Ectodermal cell (in vitro differentiated cells): ENCODE measurements around the gene IQUB.
A peak's percentile ranks its signal among the peaks of the same experiment; 100 is the strongest.
"Not testable (repeated sequence)": the region's sequence is repeated elsewhere in the genome, so short reads cannot be mapped to it uniquely, and the experiment has no call there.

Experiments
- H3K27ac ChIP-seq: 2 replicates; pipeline ENCODE4 v1.7.0; 2013; ENCODE audit warnings: mild to moderate bottlenecking, low read depth, low read length; ENCODE audit not compliant: insufficient read depth, poor library complexity, severe bottlenecking
- H3K27me3 ChIP-seq: 2 replicates; pipeline ENCODE4 v1.7.0; 2013; ENCODE audit warnings: mild to moderate bottlenecking, low read length; ENCODE audit not compliant: insufficient read depth, control insufficient read depth, poor library complexity, severe bottlenecking
- H3K36me3 ChIP-seq: one replicate; pipeline ENCODE4 v1.7.0; 2013; ENCODE audit warnings: low read length; ENCODE audit not compliant: control insufficient read depth, insufficient read depth
- H3K4me1 ChIP-seq: one replicate; pipeline ENCODE4 v1.7.0; 2013; ENCODE audit warnings: low read length; ENCODE audit not compliant: control insufficient read depth, insufficient read depth
- H3K4me3 ChIP-seq: 2 replicates; pipeline ENCODE4 v1.7.0; 2013; ENCODE audit warnings: low read depth, low read length, control low read depth; ENCODE audit not compliant: insufficient read depth
- H3K9me3 ChIP-seq: 2 replicates; pipeline ENCODE4 v1.7.0; 2013; ENCODE audit warnings: mild to moderate bottlenecking, low read length, moderate library complexity; ENCODE audit not compliant: control insufficient read depth
- WGBS, 2 experiments: methylation state at CpG; one replicate each; pipeline ENCODE4 v1.1.7; 2013; ENCODE audit warnings: missing lambda C conversion rate in 2 of 2; 5-methylcytosine and 5-hydroxymethylcytosine counted together

The IQUB gene

DNA sequence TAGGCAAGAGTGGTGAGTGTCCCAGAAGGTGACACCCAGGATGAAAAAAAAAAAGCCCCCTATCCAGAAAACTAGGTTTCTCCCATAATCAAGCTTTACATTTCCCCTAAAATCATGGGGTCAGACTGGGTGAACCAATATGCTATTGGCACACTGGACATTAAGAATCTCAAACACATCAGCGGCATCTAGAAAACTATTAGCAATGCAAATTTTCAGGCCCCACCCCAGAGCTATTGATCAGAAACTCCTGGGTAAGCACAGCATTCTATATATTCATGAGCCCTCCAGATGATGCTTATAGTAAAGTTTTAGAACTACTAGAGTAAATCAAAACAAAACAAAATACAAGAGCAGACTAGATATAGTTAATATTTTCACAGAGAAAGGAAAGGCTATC lies 36.4 kb downstream of the IQUB start:
- H3K27ac ChIP-seq: no peak overlapping the region
- H3K4me3 ChIP-seq: no peak overlapping the region
- 73 to 80% methylated on average over 1 of the region's 1 CpG for WGBS, 2 experiments
- peaks cover 10% of the 10 kb centered on the region for H3K4me1 ChIP-seq
- H3K27me3 ChIP-seq: no peaks in the 10 kb centered on the region
- no peaks in the 10 kb centered on the region for H3K36me3 ChIP-seq
- H3K9me3 ChIP-seq: no peaks in the 10 kb centered on the region

DNA sequence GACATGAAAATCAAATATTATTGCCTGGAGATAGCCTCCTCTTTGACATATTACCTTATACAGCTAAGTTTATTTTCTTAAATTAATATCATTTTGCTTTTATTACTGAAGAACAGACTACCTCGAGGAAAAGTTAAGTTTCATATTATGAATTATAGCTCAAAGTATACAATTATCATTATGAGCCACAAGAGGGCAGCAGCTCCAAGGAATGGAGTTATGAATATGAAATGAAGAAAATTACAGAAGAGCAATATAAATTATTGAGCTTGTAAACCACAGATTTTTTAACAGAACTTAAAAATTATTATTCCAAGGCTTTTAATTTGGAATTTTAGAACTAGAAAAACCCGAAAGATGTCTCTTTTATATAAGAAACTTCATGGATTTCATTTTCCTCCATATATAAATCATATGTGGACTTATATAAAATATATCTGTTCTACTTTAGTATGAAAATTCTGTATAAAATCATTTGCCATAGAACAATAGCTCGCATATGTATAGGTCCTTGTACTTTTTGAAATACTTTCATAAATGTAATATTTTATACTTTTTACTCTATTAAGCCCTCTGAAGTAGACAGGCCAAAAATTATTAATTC lies 40.1 kb downstream of the IQUB start:
- H3K27me3 ChIP-seq: no peaks in the 10 kb centered on the region
- H3K36me3 ChIP-seq: no peaks in the 10 kb centered on the region
- H3K4me3 ChIP-seq: no peak overlapping the region
- H3K4me1 ChIP-seq: no peaks in the 10 kb centered on the region
- H3K27ac ChIP-seq: no peak overlapping the region
- no CpG with 5 or more reads among the region's 3 CpGs for WGBS, 2 experiments
- no peaks in the 10 kb centered on the region for H3K9me3 ChIP-seq

DNA sequence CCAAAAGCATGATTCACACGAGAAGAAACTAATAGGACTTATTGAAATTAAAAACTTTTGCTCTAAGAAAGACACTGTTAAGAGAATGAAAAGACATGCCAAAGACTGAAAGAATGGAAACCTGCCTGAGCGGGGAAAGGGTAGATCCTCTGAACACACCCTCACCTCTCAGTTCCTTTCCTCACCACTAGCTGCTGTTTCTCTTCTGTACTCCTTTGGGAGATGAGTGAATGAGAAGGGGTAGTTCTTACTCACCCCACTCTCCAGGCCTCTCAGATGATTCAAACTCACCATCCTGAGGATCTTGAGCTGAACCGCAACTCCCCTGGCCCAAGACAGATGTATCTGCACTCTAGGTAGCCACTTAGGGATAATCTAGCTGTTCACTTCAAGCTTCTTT lies 41.9 kb downstream of the IQUB start:
- no peak overlapping the region for H3K27ac ChIP-seq
- H3K36me3 ChIP-seq: no peaks in the 10 kb centered on the region
- H3K9me3 ChIP-seq: no peaks in the 10 kb centered on the region
- no peaks in the 10 kb centered on the region for H3K27me3 ChIP-seq
- whole genome bisulfite sequencing, 2 experiments: 89 to 96% methylated on average over 1 to 3 of the region's 3 CpGs
- H3K4me3 ChIP-seq: no peak overlapping the region
- no peaks in the 10 kb centered on the region for H3K4me1 ChIP-seq

DNA sequence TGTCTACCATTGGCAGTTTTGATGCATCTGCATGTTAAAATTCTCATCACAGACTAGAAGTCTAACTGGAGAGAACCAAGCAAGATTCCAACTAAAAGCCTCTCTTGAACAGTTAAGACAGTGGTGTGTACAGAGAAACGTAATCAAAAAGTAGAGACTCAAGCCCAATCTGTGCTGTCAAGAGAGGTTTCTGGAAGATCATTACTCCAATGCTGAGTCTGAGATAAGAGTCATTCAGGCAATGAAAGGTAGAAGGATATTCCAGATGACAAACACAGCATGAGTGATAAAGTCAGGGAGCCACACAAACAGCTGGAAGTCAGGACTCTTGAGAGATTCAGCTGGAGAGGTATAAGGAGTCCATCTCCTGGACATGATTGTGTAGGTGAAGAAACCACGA lies 48.7 kb downstream of the IQUB start:
- H3K36me3 ChIP-seq: no peaks in the 10 kb centered on the region
- no peak overlapping the region for H3K4me3 ChIP-seq
- H3K9me3 ChIP-seq: no peaks in the 10 kb centered on the region
- 96 to 98% methylated on average over 2 of the region's 2 CpGs for WGBS, 2 experiments
- H3K27me3 ChIP-seq: no peaks in the 10 kb centered on the region
- no peaks in the 10 kb centered on the region for H3K4me1 ChIP-seq
- no peak overlapping the region for H3K27ac ChIP-seq

DNA sequence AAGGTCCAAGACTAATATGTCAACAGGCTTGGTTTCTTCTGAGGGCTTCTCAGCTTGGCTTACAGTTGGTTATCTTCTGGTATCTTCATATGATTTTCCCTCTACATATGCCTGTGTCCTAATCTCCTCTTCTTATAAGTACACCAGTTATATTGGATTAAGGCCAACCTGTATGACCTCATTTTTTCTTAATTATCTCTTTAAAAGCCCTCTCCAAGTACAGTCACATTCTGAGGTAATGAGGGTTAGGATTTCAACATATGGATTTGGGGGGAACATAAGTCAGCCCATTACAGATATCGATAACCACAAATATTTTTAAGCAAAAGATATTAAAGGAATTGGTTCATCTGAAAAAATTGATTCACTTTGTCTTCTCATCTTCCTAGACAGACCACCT lies 49.2 kb downstream of the IQUB start:
- Histone ChIP-seq H3K9me3 (no peaks in the 10 kb centered on the region), H3K36me3 (no peaks in the 10 kb centered on the region), H3K4me1 (no peaks in the 10 kb centered on the region), H3K27me3 (no peaks in the 10 kb centered on the region), H3K27ac (no peak overlapping the region), H3K4me3 (no peak overlapping the region)
- no CpG with 5 or more reads among the region's 1 CpG for WGBS, 2 experiments

DNA sequence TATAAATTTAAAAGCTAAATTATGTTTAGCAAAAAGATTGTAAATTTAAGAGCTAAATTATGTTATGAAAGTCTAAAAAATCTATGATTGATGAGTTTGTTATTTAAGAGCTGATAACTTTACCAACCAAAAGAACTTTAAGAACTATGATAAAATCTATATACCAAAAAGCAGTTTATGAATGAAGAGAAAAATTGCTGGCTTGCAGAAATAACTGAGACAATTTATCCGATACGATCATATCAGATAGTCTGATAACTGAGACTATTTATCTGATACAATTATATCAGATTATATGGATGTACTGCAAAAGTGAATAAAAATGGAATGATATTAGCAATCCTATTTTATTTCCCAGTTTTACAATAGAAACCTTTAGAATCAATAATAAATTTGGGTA lies 50.2 kb downstream of the IQUB start:
- H3K4me1 ChIP-seq: no peaks in the 10 kb centered on the region
- H3K27me3 ChIP-seq: no peaks in the 10 kb centered on the region
- no peak overlapping the region for H3K27ac ChIP-seq
- no peak overlapping the region for H3K4me3 ChIP-seq
- H3K36me3 ChIP-seq: no peaks in the 10 kb centered on the region
- no peaks in the 10 kb centered on the region for H3K9me3 ChIP-seq
- no CpG with 5 or more reads among the region's 2 CpGs for WGBS, 2 experiments

DNA sequence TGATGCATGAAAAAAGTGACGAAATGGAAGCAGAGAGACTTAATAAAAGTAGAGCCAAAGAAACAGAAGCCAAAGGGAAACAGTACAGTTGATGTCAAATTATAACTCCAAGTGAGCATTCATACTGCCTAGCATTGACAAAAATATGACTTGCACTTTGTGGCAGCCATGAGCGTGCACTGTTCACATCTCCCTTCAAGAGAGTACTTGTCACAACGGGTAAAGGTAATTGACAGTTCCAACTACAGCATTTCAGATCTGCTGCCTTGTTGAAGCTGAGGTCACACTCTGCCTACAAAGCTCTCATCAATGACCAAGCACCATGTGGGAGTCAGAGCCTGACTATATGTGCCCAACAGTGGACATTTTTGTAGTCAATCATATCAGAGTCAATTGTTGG lies 54.3 kb downstream of the IQUB start:
- no peaks in the 10 kb centered on the region for H3K9me3 ChIP-seq
- H3K4me1 ChIP-seq: no peaks in the 10 kb centered on the region
- H3K27me3 ChIP-seq: no peaks in the 10 kb centered on the region
- H3K36me3 ChIP-seq: no peaks in the 10 kb centered on the region
- no peak overlapping the region for H3K4me3 ChIP-seq
- 89 to 93% methylated on average over 3 of the region's 3 CpGs for WGBS, 2 experiments
- no peak overlapping the region for H3K27ac ChIP-seq

DNA sequence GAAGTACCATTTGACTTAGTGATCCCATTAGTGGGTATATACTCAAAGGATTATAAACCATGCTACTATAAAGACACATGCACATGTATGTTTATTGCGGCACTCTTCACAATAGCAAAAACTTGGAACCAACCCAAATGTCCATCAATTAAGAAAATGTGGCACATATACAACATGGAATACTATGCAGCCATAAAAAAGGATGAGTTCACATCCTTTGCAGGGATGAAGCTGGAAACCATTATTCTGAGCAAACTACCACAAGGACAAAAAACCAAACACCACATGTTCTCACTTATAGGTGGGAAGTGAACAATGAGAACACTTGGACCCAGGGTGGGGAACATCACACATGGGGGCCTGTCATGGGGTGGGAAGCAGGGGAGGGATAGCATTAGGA lies 56.3 kb downstream of the IQUB start:
- not testable (repeated sequence) for H3K27ac ChIP-seq, H3K36me3 ChIP-seq
- 75 to 92% methylated on average over 1 of the region's 1 CpG for WGBS, 2 experiments

DNA sequence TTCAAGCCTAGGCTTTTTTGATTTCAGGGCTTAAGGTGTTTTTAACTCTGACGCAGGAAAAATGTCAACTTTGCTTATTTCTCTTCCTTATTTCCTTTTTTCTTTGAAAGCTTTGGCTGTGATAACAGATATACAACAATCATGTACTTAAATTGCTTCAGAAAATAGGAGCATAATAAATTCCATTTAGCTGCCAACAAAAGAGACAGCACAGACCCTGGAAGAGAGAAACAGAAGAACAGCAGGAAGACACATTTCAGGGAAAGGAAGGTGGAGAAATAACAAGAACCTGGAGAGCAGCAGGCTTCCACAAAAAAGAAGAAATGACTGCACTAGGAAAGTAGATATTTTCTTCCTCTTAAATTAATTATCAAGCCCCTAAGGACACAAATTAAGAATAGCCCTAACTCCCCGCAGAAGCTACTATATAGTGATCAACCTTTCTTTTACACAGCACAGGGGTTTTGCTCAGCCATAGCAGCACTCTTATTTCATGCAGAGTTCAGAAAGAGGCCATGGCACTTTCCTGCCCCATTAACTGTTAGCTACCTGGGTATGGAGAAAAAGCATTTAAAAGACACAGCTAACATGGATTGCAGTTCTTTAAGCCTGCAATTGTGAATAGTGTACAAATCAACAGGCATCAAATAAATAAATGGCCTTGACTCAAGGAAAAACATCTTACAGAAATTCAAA lies 61.5 kb downstream of the IQUB start:
- Histone ChIP-seq H3K4me1 (peaks cover 4% of the 10 kb centered on the region), H3K4me3 (no peak overlapping the region), H3K27me3 (no peaks in the 10 kb centered on the region), H3K27ac (peak overlapping the region; percentile 33), H3K9me3 (no peaks in the 10 kb centered on the region), H3K36me3 (no peaks in the 10 kb centered on the region)
- 71 to 72% methylated on average over 1 to 2 of the region's 2 CpGs for WGBS, 2 experiments

More for the DNA sequence above, 56.3 kb downstream of the IQUB start:
- not testable (repeated sequence) for H3K9me3 ChIP-seq, H3K4me1 ChIP-seq, H3K27me3 ChIP-seq, H3K4me3 ChIP-seq

DNA sequence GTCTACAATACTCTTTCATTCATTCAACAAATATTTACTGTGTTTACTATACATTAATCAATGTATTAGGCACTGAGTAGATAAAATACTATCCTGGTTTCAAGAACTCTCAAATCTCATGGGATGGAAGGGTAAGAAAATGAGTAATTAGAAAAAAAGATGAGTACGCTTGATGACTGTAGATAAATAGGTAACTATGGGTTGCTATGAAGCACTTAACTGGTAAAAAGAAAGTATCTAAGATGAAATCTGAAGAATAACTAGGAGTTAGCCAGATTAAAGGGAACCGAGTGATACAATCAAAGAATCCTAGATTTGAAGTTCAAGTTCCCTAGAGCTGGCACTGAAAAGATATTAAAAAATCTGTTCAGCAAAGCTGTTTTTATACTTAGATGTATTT lies 62.1 kb downstream of the IQUB start:
- WGBS, 2 experiments: 93 to 97% methylated on average over 2 of the region's 2 CpGs
- no peak overlapping the region for H3K4me3 ChIP-seq
- no peaks in the 10 kb centered on the region for H3K9me3 ChIP-seq
- peaks cover 4% of the 10 kb centered on the region for H3K4me1 ChIP-seq
- H3K36me3 ChIP-seq: no peaks in the 10 kb centered on the region
- no peaks in the 10 kb centered on the region for H3K27me3 ChIP-seq
- no peak overlapping the region for H3K27ac ChIP-seq
